CD4-positive, alpha-beta T cell treated with Interleukin-17A for 4 hours (primary cell): ENCODE results near the gene PEAR1.
A peak's percentile ranks its signal among the peaks of the same experiment; 100 is the strongest.

Experiments
- DNase-seq: peaks from one replicate; pipeline ENCODE4 v3.0.0-alpha.2; 2020; ENCODE audit warnings: mixed read lengths

PEAR1 gene

DNA sequence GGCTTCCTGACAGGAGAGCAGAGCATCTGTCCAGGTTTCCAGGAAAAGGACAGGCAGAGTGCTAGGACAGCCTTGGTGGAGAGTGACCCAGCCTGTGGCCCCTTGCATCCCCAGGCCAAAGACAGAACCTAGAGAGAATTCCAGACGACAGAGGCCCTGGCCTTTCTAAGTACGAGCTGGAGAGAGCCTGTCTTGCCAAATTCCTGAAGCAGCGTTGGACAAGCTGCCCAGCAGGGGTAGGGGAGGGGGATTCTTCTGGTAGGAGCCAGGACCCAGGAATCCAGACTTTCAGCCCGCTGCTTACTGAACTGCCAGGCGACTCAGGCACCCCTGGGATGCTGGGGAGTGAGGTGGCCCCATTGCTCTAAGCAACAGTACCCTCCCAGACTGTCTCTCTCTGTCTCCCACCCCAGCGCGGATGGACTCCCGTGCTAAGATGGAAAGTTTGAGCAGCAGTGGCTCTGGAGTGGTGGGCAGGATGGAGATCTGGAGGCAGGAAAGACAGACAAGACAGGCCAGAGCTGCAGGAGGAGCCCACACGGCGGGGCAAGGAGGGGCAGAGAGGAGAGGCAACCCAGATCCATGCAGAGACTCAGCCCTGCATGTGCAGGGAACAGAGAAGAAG is 8.8 kb upstream of the PEAR1 start:
- no peak for DNase-seq

DNA sequence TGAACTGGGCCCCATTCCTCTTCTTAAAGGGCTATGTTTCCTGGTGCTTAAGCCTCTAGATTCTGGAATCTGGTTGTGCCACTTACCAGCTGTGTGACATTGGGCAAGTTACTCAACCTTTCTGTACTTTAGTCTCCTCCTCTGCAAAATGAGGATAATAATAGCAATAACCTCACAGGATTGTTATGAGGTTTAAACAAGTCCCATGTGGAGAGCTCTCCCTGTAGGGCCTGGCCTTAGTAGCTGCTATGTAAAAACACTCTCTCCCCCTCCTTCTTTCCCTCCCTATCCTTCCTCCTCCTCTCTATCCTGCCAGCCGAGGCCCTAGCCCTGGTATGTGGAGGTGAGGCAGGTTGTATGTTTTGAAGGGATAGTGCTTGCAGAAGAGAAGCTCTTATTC is 8.2 kb upstream of the PEAR1 start:
- no peak for DNase-seq

DNA sequence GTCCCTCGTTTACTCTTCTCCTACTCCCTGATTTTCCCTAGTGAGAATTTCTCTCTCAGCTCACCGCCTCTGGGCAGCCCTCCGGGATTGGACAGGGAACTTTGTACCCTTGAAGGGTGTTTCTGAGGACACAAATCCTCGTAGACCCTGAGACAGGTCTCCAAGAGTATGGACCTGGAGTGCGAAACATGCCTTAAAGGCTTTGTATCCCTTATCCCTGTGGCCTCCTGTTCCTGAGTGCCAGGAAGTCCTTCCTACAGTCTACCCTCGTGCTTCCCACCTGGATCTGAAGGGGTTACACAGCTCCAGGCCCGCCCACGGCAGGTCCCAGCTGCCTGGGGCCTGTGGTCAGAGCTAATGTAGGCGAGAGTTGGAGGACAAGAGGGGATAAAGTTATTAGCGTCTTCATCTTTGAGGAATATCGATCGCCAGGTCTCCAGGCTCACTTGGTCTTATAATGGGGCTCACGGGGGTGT is 7.6 kb upstream of the PEAR1 start:
- DNase-seq = no peak

DNA sequence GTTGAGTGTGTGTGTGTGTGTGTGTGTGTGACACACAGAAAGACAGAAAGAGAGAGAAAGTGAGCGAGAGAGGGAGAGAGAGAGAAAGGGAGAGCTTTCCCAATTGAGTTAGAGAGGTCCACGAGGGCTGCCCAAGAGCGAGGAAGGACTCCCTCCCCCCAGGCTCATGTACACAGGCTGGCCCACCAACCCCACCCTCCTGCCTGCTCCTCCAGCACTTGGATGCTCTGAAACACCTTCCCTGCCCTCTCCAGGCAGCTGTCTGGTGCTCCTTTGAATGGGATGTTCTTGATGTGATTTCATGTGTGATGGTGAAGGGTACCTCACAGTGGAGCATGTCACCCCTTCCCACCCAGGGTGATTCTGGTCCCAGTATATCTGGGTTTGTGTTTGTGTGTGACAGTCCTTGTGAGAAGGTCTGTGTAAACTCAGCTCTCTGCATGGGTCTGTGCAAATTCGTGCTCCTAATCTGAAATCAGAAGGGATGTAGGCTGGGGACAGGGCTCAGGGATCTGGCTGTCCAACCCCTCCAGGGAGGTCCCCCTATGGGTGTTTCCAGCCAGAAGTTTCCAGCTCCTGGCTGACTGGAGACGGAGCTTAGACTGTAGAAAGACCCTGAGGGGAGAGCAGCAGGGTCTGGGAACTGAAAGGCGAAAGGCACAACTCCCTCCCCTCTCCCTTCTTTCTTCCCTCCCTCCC is 6.8 kb upstream of the PEAR1 start:
- DNase-seq = no peak

DNA sequence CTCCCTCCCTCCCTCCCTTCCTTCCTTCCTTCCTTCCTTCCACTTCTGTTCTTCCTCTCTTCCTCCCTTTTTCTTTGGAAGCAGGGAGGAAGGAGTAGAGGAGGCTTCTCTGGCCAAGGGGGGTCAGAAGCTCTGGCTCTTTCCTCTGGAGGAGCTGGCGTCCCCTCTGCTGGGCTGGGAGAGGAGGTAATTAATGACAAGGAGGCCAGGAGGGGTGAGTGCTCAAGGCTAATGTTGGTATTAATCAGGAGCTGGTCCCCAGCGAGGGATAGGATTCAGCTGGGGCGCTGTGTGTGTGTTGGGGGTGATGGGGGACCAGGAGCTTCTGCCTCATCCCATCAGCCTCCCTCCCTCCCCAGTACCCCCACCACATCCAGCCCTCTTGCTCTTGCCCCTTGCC is 6.2 kb upstream of the PEAR1 start:
- no peak for DNase-seq

DNA sequence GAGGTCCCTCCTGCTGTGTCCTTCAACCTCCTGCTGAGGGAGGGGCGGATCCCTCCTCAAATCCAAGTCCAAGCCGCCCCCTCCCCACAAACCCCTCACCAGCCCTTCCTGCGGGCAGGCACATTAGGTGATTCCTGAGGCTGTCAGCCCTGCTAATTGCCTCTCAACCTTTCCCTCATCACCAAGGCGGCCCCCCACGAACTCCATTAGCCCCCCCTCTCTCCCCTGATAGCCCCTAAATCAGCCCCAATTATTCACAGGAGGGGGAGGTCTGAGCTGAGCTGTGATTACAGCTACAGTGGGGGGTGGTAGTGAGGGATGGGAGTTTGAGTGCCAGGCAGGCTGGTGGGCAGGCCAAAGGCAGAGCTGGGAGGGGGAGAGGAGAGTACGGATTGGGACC is 5.8 kb upstream of the PEAR1 start:
- DNase-seq = no peak

DNA sequence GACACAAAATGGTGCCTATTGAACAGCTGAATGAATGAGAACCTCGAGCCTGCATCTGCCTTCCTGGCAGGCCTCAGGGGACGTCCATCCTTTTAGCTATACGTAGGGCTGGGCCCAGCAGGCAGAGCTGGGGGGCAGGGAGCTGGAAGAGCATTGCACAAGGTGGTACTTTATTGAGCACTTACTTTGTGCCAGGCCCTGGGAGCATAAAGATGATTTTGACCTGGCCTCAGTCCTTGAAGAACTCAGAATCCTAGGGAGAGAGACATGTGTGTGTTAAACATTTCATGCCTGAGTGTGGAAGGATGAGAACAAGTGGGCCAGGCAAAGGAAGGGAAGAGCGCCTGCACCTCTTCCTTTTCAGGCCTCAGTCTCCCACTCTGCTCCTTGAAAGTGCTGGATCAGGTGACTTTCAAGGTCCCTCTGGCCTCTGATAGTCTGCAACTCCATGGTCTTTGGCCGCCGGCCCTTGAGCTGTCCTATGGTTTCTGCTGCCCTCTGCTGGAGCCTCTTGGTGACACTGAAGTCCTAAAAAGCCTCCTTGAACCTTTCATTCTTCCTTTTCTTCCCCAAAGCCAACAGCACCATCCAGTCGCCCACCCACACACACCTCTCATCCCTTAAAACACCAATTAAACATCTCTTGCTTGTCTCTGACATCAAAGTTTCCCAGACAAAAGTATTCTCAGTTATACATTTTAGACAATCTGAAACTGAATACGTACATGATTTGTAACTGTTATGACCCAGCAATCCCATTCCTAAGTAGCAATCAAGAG is 3.5 kb upstream of the PEAR1 start:
- DNase-seq = peak; percentile 75

DNA sequence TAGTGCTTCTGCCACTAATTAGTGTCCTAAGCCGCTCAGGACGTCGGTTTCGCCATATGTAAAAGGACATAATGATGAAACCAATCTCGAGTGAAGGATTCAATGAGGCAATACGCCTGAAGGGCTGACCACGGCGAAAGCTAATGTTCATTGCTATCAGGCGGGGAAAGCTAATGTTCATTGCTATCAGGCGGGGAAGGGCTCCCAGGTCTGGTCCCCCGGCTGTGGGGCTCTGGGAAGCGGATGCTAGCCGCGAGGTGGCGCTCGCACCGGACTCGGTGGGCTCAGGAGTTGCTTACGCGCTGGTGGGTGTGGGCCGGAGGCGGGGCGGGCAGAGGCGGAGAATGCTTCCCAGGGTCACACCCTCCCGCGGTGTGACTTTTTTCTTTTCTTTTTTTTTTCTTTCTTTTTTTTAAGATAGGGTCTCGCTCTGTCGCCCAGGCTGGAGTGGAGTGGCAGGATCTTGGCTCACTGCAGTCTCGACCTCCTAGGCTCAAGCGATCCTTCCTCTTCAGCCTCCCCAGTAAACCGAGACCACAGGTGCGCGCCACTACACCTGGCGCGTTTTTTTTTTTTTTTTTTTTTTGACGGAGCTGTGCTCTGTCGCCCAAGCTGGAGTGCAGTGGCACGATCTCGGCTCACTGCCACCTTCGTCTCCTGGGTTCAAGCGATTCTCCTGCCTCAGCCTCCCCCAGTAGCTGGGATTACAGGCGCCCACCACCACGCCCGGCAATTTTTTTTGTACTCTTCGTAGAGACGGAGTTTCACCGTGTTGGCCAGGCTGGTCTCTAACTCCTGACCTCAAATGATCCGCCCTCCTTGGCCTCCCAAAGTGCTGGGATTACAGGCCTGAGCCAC is 1.1 kb upstream of the PEAR1 start:
- DNase-seq = peak; percentile 93

DNA sequence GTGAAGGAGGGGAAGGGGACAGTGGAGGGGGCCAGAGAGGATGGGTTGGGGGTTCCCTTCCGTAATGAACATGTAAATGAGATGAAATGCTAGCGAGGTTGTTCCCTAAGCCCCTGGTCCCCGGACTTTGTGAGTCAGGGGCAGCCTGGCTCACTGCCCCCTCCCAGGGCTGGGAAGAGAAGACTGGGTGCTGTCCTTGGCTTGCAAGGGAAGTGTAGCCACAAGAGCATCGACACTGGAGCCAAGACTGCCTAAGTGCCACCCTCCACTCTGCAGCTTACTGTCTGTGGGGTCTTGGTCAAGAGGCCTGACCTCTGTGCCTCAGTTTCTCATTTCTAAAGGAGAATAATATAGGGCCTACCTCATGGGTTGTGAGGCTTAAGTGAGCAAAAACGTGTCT is 483 bp downstream of the PEAR1 start:
- no peak for DNase-seq

DNA sequence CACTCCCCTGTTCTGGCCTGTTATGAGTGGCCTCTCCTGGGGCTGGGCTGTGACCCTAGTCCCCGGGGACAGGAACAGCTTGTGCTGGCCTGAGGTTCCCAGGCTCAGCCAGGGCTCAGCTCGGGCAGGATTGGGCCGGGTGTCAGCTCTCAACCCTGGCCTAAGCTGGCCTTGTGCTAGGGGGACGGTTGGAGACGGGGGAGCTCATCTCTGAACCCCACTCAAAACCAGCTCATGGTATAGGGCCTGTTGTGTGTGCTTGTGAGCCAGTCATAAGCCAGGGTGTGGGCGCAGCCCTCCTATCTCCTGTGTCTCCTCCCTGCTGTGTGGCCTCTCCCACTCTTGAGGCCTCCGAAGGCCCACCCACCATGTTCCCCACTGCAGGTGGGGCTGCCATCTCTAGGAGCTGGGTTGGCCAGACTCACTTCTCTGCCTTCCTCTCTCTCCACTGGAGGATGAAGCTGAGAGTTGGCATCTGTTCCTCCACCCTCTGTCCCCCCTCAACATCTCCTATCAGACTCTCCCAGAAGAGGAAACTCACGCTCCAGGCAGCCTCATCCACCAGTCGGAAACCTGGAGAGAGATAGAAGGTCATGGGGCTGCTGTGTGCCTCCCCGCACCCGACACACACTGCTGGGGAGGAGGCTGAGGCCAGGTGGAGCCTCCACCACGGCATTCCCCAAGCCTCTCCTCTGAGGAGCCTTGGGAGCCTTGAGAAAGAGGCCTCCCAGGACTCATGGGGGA is 1.4 kb downstream of the PEAR1 start:
- no peak for DNase-seq

DNA sequence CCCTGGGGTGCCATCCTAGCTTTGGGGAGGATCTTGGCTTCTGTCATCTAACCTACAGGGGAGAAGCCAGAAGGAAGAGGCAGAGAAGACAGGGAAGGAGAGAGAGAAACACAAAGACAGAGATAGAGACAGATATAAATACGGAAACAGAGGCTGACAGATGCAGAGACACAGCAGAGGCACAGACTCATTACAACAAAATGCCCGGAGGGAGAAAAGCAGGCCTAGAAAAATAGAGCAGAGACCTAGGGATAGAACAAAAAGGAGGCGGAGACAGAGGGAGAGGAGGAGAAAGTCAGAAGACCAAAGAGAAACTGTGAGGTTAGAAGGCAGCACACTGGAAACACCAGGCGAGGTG is 1.9 kb downstream of the PEAR1 start:
- DNase-seq = no peak

DNA sequence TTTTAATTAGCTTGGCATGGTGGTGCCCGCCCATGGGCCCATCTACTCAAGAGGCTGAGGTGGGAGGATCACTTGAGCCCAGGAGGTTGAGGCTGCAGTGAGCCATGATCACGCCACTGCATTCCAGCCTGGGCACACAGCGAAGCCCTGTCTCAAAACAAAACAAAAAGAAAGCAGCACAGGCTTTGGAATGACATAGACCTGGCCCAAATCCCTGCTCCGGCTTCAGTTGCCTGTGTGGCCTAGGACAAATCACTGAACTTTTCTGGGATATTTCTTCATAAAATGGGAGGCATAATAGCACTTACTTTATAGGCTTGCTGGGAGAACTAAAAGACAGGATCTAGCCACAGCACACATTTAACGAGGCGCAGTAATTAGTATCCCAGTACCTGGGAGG is 2.4 kb downstream of the PEAR1 start:
- no peak for DNase-seq

DNA sequence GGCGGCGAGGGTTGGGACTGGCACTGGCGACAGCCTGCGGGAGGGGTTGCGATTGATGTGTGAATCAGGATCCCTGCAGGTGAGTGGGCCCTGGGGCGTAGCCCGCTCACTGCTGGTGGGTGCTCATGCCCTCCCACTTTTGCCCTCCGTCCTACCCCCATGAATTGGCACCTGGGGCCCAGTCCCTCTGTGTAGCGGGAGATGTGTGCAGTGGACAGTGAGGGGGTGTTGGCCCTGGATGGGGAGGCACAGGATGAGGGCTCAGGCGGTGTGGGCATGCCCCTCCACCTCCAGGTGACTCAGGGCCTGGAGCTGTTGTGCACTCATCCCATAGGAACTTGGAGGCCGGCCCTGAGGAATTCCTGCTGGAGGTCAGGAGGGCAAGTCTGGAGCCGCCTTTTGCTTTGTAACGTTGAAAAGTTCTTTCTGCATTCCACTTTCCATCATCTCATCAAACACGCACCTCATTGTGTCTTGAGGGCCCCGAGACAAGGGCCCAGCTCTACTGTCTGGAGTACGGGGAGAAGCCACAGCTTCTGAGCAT is 3.0 kb downstream of the PEAR1 start:
- no peak for DNase-seq

DNA sequence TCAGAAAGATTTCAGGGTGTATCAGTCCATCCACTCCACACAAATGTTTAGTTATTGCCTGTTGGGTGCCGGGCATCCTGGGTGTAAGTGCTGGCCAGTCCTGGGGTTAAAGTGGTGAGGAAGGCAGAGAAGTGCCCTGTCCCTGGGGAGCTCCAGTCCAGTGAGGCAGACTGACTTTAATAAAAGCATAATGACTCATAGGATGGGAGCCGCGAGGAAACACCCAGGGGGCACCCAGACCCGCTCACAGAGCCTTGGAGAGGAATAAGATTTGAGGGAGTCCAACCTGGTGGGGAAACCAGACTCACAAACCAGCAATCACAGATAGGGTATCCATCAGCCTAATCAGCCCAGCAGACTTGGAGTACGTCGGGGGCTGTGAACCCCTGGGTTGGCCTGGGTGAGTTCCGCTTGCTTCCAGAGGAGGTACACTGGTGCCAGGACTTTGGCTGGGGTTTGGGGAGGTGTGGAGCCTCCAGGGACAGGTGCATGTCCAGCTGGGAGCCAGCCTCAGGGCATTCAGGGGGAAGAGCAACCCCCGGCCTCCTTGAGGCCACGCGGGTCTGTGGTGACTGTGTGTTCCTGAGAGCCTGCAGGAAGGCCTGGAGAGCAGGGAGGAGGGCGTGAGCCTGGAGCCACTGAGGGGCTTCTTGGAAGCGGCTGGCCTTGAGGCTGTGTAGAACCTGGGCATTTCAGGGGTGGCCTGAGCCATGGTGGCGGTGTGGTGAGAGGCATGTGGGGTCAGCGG is 3.7 kb downstream of the PEAR1 start:
- DNase-seq = no peak

DNA sequence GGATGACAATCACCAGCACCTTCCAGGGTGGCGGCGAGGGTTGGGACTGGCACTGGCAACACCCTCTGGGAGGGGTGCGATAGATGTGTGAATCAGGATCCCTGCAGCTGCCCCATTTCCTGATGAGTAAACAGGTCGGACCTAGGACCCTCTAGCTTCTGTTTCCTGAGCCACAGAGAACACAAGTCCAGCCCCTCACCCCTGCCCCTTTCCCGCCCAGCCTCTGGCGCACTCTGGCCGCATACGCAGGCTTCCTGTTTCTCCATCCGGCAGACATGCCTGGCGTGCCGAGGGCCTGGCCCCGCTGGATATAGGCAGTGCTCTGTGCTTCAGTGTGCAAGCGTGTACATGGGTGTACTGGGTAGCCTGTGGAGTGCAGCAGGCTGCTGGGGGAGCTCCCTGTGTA is 4.6 kb downstream of the PEAR1 start:
- peak; percentile 20 for DNase-seq

DNA sequence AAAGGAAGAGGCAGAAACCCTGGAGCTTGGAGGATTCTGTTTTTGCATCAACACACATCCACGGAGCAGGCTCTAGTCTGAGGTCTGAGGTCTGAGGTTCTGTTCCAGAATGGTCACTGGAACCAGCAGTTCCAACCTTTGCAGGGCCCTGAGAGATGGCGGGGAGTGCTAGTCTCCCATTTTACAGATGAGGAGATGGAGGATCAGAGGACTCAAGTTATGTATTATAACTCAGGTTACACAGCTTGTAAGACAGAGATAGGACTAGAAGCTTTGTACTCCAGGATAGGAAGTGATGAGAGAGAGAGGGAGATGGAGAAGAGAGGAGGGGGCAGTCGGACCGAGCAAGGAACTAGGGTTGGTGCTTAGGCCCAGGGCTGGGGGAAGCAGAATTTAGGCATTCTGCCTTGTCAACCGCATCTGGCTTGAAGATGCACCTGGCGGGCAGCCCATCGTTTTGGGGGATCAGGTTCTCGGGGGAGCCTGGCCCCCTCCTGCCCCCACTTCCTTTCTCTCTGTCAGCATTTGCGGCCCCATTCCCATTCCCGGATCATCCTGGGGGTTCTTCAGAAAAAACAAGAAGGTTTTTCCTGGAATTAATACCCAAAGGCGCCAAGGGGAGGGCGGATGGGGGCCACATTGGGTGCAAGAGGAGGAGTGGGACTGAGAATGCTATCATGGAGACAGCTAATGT is 5.6 kb downstream of the PEAR1 start:
- no peak for DNase-seq

DNA sequence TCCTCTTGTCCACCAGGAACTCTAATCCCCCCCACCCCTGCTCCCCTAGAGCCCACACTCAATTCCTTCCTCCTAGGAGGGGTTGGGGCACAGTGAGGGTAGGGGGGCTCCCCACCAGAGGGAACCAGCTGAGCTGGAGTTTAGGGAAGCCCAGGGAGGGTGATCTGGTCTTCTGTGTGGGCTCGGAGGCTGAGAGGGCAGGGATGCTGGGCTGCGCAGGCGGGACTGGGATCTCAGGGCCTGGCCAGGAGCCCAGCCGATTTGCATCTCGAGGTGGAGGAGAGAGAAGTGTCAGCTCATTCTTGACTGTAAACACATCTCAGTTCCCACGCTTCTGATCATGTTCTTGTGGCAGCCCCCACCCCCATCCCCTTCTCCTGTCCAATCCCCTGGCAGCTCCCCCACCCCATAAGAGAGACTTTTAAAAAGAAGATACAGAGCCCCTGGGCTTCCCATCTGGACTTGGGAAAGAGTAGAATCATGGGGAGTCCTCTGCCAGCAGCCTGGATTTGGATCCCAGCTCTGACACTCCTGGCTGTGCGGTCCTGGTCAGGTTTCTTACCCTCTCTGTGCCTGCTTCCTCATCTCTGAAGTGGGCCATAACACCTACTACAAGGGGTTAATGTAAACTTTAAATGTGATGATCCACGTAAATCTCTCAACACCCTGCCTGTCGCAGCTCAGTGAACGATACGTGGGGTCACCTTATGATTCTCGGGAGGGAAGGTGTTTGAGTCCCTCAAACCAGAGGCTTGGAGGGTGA is 6.6 kb downstream of the PEAR1 start:
- DNase-seq = no peak

DNA sequence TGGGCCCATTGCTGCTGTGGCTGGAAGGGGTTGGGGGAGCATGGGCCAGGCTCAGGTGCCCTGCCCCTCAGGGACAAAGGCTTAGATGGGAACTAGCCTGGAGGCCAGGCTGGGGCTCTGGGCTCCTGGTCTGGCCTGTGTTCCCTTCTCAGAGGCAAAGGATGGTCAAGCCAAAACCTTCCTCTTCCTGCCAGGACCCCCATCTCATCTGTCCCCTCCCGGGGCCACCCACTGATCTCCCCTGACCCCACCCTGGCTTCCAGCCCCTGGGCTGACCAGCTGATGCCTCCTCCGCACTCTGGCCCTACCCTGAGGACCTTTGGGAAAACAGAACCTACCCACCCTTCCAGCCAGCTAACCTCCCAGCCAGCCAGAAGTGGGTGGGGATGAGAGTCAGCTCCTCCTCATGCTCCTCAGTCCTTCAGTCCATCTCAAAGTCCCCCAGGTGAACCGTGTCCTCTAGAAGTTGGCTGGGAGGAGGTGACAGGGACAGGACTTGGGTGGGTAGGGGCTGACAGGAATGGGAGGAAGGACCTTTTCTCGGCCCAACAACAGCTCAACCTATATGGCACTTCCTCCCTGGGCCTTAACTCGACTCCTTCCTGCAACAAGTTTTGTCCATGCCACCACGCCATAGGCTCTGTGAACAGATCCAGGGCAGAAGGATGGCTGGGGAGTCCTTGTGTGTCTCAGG is 7.5 kb downstream of the PEAR1 start:
- no peak for DNase-seq

DNA sequence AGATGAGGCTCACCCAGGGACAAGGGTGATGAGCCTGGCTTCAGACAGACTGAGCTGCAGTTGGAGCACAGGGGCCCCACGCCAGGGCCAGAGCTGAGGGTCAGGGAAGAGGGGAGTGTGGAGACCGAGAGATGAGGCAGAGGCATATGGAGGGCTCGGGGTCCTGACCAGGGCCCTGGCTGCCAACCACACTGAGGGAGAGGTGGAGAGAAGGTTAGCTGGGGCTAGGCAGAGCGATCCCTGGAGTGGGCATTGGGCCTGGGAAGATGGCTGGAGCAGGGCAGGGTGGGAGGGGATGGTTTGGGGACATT is 8.0 kb downstream of the PEAR1 start:
- DNase-seq = no peak
